HG02678 (cell line): ENCODE results near the gene HIVEP3.

Source experiments
- ATAC-seq: cut with Tn5 transposase; IDR thresholded peaks from one replicate; pipeline ENCODE4 v1.9.1; 2021; ENCODE audit warnings: mild to moderate bottlenecking, moderate library complexity; ENCODE audit not compliant: unreplicated experiment

HIVEP3 gene

DNA sequence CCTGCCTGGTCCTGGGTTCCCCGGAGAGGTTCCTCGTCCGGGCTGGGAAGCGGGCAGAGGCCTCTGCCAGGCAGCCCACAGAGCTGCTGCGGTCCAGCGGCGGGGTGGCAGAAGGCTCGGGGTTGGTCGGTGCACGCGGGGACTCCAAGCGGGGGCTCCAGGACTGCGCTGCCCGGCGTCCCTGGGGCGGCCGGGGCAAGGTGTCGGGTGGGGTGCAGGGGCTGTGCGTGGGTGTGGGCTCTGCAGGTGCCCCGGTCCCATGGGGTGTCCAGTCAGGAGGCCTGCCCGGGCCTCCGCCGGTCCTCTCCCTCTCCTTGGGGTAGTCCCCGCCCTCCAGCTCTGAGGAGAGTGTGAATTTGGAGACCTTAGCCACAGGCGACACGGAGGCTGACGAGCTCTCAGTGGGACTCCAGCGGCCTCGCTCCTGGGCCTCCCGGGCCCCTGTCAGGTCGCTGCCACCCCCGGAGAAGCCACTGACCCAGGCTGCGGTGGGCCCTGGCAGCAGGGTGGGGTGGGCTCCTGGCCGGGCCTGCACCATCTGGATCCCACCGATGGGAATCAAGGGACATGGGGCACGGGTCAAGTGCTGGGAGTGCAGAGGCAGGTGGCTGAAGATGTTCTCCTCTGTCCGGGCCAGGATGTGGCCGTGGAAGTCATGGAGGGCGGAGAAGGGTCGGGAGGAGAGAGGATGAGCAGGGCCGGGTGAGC lies 408.0 kb downstream of the HIVEP3 start:
- no peak for ATAC-seq

DNA sequence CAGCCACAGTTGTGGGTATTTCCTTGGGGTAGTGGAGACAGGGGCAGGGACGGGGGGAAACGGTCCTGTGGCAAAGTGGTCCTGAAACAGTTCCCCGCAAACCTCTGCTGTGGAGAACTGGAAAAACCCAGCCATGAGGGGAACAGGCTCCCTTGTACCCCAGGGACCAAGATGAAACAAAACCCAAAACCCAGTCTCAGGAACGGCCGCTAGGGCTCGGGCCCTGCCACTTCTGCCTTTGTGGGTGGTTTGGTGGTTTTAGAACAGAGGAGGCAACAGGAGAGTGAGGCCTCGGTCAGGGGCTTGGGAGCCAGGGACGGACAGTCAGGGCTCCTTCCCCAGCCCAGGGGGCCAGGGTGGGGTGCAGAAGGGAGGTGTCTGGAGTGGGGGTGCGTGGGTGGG lies 409.5 kb downstream of the HIVEP3 start:
- ATAC-seq: no peak

DNA sequence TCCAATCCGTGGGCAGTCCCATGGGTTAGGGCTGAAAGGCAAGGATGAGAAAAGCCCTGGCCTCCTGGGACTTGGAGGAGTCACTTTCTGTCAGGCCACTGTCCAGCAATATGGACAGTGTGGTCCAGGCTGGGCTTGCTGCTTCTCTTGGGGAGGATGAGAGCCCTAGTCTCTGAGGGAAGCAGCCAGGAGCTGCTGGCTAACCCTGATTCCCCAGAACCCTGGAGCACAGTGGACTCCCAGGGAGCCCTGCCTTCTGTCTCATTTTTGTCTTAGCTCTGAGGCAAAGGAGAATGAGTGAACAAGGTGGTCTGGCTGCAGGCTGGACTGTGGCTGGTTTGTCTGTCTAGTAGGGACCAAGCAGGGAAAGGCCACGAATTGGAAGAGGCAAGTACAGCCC lies 410.4 kb downstream of the HIVEP3 start:
- no peak for ATAC-seq

DNA sequence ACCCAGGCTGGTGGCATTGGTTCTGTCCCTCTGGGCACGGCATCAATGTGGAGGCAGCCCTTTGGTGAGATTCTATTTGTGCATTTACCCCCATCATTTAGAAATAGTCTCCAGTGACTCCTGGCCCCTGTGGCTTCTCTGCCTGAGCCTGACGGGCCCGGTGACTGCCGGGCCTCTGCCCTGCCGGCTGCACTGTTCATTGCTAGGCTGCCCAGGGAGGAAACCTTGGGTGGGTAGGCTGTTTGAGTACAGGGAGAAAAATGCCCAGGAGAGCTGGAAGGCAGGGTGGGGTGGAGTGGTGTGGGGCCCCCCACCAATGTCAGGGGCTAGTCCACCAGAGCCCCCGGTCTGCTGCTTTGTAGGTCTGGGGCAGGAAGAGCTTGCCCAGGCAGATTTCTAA lies 410.9 kb downstream of the HIVEP3 start:
- ATAC-seq: no peak

DNA sequence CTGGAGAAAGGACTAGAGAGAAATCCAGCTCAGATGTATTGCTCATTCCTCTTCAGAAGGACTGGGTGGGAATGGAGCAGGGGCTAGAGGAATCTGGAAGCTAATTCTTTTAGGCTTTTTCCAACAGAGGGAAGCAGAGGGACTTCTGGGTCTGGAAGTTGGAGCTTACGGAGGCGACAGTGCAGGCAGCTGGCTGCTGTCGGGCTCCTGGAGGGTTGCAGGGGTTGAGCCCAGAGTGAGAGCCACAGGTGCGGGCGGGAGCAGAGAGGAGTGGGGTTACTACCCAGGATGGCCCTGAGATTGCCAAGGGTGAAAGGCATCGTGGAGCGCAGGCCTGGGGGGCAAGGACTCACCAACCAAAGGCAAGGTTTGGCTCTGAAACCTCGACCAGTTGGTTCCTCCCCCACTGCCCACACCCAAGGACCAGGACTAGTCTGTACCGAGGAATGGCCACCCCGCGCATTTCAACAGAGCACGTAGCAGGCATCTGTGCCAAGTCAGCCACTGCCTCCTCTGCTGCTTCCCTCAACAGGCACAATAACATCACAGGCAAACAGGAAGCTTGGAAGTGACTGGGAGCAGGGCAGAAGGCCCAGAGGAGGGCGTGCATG lies 411.5 kb downstream of the HIVEP3 start:
- ATAC-seq: no peak

DNA sequence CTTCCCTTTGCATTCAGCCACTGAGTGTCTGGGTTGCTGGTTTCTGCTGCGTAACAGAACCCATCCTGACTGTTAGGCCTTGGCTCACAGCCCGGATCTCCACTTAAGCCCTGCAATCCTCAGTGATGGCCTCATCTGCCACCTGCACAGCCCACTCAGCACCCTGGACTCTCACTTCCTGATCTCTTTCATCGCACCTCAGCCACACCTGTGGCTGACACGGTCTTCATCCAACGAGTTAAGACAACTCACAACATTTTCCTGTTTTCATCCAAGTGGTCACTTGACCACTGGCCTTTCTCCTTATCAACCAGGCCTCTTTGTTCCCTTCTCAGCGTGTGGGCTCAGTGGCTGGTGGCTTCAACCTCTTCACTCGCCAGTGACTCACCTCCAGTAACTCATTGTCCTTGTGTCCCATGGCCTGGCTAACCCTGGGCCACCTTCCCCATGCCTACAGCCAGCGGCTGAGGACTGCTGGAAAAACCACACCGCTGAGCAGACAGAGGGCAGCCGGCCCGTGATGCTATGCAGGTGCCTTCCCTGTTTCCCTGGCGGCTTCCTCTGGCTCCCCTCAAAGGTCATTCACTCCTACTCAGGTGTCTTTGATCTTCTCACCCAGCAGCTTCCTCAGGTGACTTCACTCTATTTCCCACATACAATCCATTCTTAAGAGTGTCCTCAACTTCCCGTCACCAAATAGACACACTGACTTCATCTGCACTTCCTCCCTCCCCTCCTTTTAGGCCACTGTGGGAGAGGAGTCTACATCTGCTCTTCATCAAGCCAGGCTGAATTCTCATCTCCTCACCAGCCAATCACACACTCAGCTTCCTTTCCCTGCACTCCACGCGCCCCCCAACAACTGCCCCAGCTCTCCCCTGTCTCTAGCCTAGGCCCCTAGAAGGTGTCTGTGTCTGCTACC lies 414.3 kb downstream of the HIVEP3 start:
- no peak for ATAC-seq

DNA sequence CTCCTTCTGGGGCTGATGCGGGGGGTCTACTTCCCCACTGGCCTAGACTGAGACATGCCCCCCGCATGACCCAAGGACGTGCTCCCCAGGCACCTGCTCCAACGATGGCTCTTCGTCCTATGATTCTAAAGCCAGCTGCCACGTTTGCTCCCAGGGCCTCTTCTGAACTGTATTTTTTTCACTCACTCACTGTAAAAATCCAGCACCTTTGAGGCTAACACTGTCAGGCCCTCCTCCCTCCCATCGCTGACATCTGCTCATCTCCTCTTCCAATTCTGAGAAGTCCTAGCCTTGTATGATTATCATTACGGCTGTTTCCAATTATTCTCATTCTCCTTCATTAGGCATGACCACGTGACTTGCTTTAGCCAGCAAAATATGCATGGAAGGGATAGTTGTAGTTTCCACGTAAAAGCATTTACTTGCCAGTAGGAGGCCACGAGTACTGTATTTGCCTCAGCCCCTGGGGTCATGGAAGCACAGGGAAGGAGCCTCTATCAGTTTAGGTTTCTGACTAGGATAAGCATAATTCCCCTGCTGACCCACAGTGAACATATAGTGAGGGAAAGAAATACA lies 415.1 kb downstream of the HIVEP3 start:
- no peak for ATAC-seq

DNA sequence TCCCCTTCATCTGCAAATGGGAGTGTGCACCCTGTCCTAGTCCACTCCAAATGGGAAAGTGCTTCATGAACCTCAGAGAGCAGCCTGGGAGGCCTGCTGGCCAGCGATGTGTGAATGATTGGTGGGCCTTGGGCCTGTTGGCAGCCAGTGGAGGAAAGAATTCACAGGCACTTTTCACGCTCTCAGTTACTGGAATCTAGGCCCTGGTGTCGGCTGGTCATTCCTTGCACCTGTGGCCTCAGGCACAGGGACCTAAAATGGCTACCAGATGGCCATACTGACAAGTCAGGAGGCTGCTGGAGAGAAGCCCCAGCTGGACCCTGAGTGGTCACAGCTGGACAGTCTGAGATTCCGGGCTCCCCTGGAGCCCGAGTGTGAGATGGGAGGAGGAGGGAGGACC lies 415.8 kb downstream of the HIVEP3 start:
- ATAC-seq: no peak

DNA sequence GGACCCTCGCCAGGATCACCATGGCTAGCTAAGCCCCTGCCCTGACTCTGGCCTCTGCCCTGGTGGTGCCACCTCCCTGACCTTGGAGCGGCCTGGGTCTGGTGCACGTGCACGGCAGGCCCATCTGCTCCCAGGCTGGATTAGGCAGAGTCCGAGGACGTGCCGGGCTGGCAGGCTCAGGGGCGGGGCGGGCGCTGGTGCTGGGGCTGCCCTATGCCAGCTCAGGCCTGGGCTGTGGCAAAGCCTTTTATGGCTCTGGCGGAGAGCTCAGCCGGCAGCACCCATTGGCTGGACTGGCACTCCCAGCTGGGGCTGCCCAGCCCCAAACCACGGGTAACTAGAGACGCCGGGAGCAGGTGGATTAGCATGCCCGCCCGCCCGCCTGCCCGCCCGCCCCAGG lies 417.1 kb downstream of the HIVEP3 start:
- ATAC-seq: no peak

DNA sequence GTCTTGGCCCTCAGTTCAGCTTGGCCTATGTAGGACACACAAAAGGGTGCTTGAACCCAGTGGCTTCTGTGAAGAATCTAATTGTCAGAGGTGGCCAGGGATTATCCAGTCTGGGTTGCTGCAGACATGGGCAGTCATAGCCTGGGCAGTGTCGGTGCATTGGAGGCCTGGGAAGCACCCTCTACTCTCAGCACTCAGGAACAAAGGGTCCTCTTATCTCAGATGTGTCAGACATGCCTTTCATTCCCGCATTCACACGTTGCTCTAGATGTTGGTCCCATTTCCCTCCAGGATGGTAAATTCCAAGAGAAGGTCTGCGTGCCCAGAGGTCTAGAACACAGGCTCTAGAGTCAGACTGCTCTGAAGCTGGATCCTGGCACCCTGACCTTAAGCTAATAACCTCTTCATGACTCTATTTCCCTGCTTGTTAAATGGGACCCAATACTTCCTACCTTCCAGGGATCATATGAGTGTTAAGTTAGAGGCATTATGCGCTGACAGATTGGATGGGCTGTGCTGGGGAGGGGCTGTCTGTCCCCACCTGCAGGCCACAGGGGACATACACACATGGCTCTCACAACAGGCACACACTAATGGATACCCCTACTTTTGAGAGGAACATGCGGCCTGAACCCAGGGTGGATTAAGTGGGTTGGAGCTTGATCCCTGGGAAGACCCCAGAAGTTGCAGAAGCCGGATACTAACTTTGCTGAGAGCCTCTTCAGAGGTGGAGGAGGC lies 417.8 kb downstream of the HIVEP3 start:
- no peak for ATAC-seq

DNA sequence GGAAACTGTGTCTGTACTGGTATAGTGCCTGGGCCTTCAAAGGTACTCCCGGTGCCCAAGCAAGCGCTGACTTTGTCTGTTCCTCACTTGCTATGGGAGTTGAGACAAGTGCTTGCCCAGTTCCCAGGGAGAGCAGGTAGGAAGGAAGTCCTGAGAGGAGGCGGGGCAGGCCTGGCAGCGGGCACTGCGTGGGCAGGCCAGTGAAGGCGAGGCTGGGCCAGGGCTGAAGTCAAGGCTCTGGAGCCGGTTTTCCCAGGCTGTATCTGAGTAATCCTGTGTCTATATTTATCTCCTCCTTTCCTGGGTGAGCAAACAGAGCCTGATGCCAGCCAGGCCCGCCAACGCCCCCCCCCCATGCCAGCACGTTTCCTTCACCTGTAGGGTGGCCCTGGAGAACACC lies 418.3 kb downstream of the HIVEP3 start:
- ATAC-seq: no peak

DNA sequence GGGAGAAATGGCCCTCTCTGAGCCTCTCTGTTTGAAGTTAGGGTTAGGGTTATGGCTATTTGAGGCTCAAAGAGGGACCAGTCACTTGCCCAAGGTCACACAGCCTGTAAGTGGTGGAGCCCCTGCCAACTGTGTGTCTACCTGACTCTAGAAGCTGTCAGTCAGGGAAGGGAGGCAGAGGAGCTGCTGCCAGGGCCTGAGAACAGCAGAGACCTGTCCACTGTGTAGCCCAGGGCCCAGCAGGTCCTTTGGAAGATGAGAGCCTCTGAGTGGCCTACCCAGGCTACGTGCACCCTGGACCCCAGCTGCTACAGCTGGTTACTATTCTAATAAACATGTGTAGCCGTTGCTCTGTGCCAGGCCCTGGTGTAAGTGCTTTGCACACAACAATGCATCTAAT lies 419.1 kb downstream of the HIVEP3 start:
- no peak for ATAC-seq

DNA sequence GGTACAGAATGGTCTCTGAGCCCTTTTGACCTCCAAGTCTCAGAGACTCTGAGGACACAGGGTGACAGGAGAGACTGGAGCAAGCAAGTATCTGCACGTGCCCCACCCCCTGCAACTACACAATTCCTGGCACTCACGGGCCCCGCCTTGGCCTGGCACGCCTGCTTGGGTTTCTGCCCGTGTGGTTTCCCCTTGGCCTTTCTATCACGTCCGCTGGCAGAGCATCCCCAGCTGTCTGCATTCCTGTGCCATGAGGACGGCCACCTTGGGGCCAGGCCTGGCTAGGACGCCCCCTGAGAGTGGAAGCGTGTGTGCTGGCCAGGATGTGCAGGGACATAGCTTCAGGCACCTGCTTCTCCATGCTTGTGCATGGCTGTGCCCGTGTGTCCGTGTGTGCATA lies 419.9 kb downstream of the HIVEP3 start:
- no peak for ATAC-seq

DNA sequence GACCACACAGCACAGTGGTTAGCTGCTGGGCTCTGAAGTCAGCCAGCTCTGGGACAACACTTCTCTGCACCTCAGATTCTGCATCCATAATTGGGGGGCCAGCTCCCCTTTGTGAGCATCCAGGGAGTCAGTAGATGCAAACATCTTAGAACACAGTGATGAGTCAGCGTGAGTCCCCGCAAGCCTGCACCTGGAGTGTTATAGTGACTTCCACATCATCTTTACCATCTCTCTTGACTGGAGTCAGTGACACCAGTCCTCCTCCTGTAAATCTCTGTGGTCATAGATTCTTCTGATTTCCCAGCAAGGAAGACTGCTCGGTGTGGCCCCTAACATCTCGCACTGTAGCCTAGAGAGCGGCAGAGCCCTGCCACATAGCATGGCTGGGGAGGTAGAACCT lies 420.3 kb downstream of the HIVEP3 start:
- ATAC-seq: no peak

DNA sequence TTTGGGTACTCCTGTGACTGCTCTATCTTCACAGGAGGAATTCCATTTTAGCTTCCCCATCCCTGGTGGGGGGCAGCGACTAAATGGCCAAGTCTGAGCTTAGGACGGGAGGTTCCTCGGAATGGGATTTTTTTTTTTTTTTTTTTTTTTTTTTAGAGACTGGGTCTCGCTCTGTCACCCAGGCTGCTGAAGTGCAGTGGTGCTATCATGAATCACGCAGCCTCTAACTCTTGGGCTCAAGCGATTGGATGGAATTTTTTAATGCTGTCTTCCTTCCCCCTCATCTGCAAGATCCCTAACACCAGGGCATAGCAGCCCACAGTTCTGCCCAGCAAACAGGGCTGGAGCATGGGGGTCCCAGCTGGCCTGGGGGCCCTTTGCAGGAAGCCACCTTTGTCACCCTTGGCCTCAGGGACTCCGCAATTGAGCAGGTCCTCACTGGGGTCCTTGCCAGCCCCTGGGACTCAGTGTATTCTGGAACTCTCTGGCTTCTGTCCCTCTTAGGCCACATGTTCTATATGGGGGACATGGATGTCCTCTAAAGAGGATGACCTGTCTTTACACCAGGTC lies 421.2 kb downstream of the HIVEP3 start:
- ATAC-seq: no peak

DNA sequence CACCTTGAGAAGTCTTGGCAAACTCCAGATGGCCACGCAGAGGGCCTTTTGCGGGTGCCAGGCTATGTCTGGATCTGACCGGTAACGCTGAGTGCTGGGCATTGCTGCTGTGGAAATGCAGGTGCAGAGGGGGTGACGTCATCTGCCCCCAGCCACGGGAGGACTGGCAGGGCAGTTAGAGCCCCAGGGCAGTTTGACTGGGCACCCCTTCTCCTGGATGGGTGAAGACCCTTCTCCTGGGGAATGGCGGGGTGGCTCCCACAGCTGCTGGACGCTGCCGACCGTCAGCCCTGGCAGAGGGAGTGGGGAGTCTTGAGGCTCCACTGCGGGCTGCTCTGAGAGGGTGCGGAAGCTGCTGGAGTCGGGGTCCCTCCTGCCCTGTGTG lies 421.7 kb downstream of the HIVEP3 start:
- ATAC-seq: no peak

DNA sequence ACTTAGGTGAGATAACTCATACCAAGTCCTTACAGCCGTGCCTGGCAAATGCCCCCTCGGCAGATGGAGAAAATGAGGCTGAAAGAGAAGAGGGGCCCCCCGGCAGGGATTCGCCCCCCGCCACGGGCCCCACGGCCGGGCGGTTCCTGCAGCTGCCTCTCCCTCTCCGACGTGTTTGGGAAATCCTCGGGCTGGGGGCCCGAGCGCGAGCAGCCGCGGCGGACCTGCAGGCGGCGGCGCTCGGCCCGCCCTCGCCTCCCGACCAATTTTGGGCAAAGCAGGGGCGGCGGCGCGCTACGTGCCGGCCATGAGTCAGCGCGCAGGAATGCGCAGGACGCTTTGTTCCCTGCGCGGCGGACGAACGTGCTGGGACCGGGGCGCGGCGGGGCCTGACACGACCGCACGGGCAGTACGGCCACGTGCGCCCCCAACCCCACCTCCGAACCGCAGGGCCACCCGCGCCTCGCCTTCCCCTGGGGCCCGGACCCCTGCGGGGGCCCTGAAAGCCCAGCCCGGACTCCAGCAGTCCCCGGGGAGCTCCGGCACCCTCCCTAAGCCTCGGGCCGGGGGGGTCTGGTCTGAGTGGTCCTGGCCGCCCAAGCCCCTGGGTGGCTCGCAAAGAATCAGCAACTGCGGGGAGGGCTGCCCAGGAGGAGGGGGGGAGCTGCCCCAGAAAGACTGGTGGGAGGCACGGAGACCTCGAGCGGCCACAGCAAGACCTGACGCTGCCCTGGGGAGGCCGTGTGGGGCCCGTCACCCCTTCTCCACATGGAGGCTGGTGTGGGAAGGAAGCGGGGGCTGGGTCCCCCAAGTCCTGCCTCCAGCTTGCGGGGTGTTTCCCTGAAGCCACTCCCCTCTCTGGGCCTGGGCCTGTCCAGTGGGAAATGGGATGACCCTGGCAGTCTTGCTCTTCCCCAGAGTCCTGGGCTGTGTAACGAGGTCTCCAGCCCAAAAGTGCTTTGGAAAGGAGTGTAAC lies 422.4 kb downstream of the HIVEP3 start:
- ATAC-seq: no peak

DNA sequence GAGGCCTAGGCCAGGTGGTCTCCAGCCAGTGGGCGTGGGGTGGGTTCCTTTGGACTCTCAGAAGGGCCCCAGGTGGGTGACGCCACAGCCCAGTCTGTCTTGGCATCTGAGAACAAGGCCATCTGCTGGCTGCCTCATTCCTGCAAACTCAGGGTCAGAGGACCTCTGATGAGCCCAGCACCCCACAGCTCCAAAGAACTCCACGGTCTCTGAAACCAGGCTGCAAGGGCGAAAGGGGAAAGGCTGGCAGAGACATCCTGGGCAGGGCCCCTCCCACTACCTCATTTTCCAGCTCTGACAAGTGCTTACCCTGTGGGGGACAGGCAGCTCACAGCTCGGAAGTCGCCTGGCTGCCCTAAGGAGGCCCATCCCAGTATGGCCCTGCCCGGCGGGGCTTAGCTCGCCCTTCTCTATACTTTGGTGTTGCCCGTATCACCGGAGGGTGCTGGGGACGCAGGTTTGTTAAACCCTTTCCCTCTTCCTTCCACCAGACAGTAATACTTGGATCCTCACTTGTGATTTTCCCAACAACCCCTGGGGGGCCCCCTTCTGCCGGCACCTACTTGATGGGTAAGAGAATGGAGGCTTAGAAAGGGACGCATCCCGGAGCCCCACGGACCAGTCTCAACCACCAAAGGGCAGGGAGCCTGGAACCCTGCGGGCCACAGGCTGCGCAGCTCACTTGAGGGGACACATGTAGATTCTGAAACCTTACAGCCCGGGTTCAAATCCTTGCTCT lies 423.3 kb downstream of the HIVEP3 start:
- no peak for ATAC-seq
